Left ventricle myocardium inferior (tissue), 1 donor: ENCODE measurements around the gene SOST. TPM values are rescaled to one million over a fixed set of nuclear protein-coding genes. Genes with fewer than 3 reads are reported as not detected.

Experiments used
- DNase-seq: peaks from one replicate; pipeline ENCODE4 v3.0.0-alpha.2; 2020
- H3K27ac ChIP-seq: fragments of 200-600 bp; replicated peaks from 2 replicates; pipeline ENCODE4 v1.8.0; 2021
- H3K27me3 ChIP-seq: fragments of 200-600 bp; 2 replicates; pipeline ENCODE4 v1.8.0; 2021; ENCODE audit warnings: low read depth
- H3K36me3 ChIP-seq: fragments of 200-600 bp; 2 replicates; pipeline ENCODE4 v1.8.0; 2021
- H3K4me1 ChIP-seq: fragments of 200-600 bp; 2 replicates; pipeline ENCODE4 v1.8.0; 2021
- H3K4me3 ChIP-seq: fragments of 200-600 bp; 2 replicates; pipeline ENCODE4 v1.8.0; 2021; ENCODE audit warnings: mild to moderate bottlenecking, moderate library complexity
- H3K9me3 ChIP-seq: fragments of 200-600 bp; replicated peaks from 2 replicates; pipeline ENCODE4 v1.8.0; 2021
- CTCF ChIP-seq: fragments of 200-600 bp; IDR thresholded peaks from 2 replicates; pipeline ENCODE4 v1.8.0; 2021; ENCODE audit warnings: antibody characterized with exemption, mild to moderate bottlenecking, borderline replicate concordance
- intact Hi-C: fragments of 100-400 bp; cut with micrococcal nuclease; formaldehyde crosslinking; loops from one replicate; pipeline ENCODE4 v1.11.0; 2022
- total RNA-seq: library from RNA; stranded (reverse); fragmentation: NEBNext Ultra II Directional; extraction: Animal tissue kit (Norgen Biotek cat#: 25700); gene quantifications from one replicate; pipeline ENCODE4 v1.2.1, GENCODE V29; 2021
- donor health status: DM: no; HTN: yes; CAD: no; lungs with severe emphysema.

SOST gene
- total RNA-seq, 1 donor from 2014 or later = 0.14 TPM

GRCh38 chr17:43782913-43783680, 24.5 kb upstream of the SOST start:
- H3K27ac ChIP-seq = no peak overlapping the region
- no peaks in the 10 kb centered on the region for H3K27me3 ChIP-seq
- no peak for DNase-seq
- H3K9me3 ChIP-seq = no peaks in the 10 kb centered on the region
- H3K4me3 ChIP-seq = no peak overlapping the region
- TF ChIP-seq CTCF = no peak
- intact Hi-C loops = loop anchor here (10.0 kb wide), 1 partner anchor 62 kb away; the partner anchor contains the start of gene CD300LG
- H3K36me3 ChIP-seq = no peaks in the 10 kb centered on the region
- peaks cover 18% of the 10 kb centered on the region for H3K4me1 ChIP-seq

GRCh38 chr17:43780135-43780534, 21.5 kb upstream of the SOST start, which contains the start of gene CFAP97D1:
Gene CFAP97D1, plus strand, starts transcription at chr17:43780435. Its CDS starts 28 bp downstream, at chr17:43780463.
- intact Hi-C loops = loop anchor here (10.0 kb wide), 1 partner anchor 65 kb away; the partner anchor contains the start of gene CD300LG

GRCh38 chr17:43779145-43780125, 20.8 kb upstream of the SOST start:
- Histone ChIP-seq H3K27ac (peak overlapping the region; percentile 100), H3K27me3 (no peaks in the 10 kb centered on the region), H3K4me3 (peak overlapping the region; percentile 95), H3K4me1 (peaks cover 51% of the 10 kb centered on the region), H3K36me3 (peaks cover 16% of the 10 kb centered on the region), H3K9me3 (no peaks in the 10 kb centered on the region)
- no peak for DNase-seq
- peak; percentile 28 for TF ChIP-seq CTCF
- intact Hi-C loops = loop anchor here (10.0 kb wide), 1 partner anchor 65 kb away; the partner anchor contains the start of gene CD300LG

More at GRCh38 chr17:43780135-43780534, 21.5 kb upstream of the SOST start, which contains the start of gene CFAP97D1:
- Histone ChIP-seq H3K36me3 (peaks cover 9% of the 10 kb centered on the region), H3K27ac (peak within 1 kb of the TSS; percentile 100), H3K4me1 (peaks cover 47% of the 10 kb centered on the region), H3K4me3 (peak within 1 kb of the TSS; percentile 95), H3K9me3 (no peaks in the 10 kb centered on the region), H3K27me3 (no peaks in the 10 kb centered on the region)
- TF ChIP-seq CTCF = no peak
- DNase-seq = no peak

GRCh38 chr17:43778337-43779144, 19.9 kb upstream of the SOST start, which contains the start of gene DUSP3:
Gene DUSP3, minus strand, starts transcription at chr17:43778977. Its CDS starts 53 bp downstream, at chr17:43778924.
- H3K4me1 ChIP-seq = peaks cover 60% of the 10 kb centered on the region
- intact Hi-C loops = no loop called here
- TF ChIP-seq CTCF = no peak

More at GRCh38 chr17:43778337-43779144, 19.9 kb upstream of the SOST start, which contains the start of gene DUSP3:
- H3K27ac ChIP-seq = peak within 1 kb of the TSS; percentile 100
- no peaks in the 10 kb centered on the region for H3K9me3 ChIP-seq
- peak within 1 kb of the TSS; percentile 95 for H3K4me3 ChIP-seq
- DNase-seq = peak; percentile 95
- peaks cover 25% of the 10 kb centered on the region for H3K36me3 ChIP-seq
- no peaks in the 10 kb centered on the region for H3K27me3 ChIP-seq
